GM20000 (cell line): ENCODE data around the gene BCL7C.

Experiments
- DNase-seq: peaks from one replicate; pipeline ENCODE4 v3.0.0; 2012; ENCODE audit warnings: low spot score
- TF ChIP-seq, protein P1 (sequence below): IDR thresholded peaks from 2 replicates; pipeline ENCODE4 v1.5.1; 2012; ENCODE audit warnings: mild to moderate bottlenecking, control low read depth; ENCODE audit errors: extremely low read depth, missing control alignments

Gene BCL7C

DNA sequence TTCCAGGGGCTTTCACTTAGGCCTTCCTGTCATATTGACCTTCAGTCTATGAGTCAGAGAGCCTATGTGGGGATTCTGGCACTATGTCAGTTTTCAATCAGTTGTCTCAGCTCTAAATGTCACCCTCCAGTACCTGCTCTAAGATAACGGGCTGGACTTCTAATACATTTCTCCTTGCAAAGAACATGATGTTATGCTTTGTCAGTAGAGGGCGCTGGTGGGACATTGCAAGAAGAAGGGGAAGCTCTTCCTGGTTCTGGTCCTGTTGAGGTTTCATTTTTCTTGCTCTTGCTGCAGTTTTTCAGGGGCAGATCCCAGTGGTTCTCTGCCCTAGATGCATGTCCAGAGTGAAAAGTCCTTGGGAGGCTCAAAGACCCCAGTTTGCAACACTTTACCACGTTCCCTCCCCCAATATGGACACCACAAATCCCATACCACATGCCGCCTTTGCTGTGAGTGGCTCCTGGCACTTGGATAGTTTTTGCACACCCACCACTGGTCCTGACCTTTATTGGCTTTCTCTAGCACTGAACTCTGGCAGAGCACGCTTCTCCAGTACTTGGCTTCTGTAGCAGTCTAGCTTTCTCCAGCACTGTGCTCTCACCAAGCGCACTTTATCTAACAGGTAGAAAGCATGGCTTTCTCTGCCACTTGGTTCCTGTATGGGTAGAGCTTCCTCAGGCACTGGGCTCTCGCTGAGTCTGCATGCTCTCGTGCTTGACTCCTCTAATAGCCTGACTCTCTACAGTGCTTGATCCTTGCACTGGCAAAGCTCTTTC lies 49.0 kb downstream of the BCL7C start:
- peak; percentile 90 for DNase-seq
- TF ChIP-seq, protein P1, sequence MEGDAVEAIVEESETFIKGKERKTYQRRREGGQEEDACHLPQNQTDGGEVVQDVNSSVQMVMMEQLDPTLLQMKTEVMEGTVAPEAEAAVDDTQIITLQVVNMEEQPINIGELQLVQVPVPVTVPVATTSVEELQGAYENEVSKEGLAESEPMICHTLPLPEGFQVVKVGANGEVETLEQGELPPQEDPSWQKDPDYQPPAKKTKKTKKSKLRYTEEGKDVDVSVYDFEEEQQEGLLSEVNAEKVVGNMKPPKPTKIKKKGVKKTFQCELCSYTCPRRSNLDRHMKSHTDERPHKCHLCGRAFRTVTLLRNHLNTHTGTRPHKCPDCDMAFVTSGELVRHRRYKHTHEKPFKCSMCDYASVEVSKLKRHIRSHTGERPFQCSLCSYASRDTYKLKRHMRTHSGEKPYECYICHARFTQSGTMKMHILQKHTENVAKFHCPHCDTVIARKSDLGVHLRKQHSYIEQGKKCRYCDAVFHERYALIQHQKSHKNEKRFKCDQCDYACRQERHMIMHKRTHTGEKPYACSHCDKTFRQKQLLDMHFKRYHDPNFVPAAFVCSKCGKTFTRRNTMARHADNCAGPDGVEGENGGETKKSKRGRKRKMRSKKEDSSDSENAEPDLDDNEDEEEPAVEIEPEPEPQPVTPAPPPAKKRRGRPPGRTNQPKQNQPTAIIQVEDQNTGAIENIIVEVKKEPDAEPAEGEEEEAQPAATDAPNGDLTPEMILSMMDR: peak; percentile 66

DNA sequence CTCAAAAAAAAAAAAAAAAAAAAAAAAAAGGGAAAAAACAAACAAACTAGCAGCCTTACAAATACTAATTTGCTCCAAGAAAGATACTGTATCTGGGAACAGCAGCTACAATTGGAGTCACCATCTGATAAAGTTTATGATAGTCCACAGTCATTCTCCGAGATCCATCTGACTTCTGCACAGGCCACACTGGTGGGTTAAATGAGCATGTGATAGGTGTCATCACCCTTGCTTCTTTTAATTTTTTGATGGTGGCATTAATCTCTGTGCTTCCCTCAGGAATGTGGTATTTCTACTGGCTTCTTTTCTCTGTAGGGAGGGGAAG lies 49.6 kb downstream of the BCL7C start:
- DNase-seq: peak; percentile 5

DNA sequence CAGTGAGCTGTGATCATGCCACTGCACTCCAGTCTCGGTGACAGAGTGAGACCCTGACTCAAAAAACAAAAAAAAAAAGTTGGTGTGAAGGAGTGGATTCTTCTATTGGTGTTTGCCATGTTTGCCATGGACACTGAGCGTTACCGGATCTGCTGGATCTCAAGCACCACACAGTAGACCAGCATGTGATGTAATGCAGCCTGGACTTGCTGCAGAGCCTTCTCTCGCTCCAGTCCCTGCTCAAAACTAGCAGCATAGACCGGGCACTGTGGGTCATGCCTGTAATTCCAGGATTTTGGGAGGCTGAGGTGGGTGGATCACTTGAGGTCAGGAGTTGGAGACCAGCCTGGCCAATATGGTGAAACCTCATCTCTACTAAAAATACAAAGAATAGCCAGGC lies 50.4 kb downstream of the BCL7C start:
- TF ChIP-seq, protein P1: no peak
- no peak for DNase-seq

More for the DNA sequence above, 49.6 kb downstream of the BCL7C start:
- TF ChIP-seq, protein P1: no peak

DNA sequence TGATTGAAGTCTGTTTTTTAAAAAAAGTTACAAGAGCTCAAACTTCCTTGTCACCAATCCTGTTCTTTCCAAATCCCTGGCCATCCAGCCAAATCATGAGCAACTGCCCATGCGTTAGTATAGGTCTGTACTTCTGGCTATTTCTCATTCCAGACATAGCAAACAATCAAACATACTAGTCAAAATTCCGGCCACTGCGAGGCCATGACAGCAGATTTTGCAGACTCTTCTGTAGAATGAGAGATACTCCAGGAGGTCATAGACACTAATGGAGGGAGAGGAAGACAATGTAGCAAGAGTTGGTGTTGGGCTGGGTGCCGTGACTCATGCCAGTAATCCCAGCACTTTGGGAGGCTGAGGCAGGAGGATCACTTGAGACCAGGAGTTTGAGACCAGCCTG lies 50.9 kb downstream of the BCL7C start:
- TF ChIP-seq, protein P1: no peak
- DNase-seq: no peak

DNA sequence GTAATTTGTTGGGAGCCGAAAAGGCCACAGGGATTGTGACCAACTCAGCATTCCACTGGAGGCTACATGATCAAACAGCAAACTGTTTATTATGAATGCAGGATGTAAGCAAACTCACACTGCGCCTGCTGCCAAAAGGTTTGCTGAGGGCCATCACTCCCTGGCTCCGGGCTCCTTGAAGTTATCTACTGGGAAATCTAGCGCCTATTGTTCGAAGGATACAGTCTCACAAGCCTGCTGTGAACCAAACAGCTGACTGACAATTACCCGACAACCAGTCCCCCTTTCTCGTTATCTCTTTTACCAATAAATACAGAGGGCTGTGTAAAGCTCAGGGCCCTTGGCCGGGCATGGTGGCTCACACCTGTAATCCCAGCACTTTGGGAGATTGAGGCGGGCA lies 52.5 kb downstream of the BCL7C start:
- no peak for DNase-seq
- TF ChIP-seq, protein P1: no peak

DNA sequence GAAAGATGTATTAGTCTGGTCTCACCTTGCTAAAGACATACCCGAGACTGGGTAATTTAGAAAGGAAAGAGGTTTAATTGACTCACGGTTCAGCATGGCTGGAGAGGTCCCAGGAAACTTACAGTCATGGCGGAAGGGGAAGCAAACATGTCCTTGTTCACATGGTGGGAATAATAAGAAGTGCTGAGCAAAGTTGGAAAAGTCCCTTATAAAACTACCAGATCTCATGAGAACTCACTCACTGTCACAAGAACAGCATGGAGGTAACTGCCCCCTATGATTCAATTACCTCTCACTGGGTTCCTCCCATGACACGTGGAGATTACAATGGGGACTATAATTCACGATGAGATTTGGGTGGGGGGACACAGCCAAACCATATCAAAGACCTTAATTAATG lies 53.3 kb downstream of the BCL7C start:
- no peak for DNase-seq
- TF ChIP-seq, protein P1: no peak

DNA sequence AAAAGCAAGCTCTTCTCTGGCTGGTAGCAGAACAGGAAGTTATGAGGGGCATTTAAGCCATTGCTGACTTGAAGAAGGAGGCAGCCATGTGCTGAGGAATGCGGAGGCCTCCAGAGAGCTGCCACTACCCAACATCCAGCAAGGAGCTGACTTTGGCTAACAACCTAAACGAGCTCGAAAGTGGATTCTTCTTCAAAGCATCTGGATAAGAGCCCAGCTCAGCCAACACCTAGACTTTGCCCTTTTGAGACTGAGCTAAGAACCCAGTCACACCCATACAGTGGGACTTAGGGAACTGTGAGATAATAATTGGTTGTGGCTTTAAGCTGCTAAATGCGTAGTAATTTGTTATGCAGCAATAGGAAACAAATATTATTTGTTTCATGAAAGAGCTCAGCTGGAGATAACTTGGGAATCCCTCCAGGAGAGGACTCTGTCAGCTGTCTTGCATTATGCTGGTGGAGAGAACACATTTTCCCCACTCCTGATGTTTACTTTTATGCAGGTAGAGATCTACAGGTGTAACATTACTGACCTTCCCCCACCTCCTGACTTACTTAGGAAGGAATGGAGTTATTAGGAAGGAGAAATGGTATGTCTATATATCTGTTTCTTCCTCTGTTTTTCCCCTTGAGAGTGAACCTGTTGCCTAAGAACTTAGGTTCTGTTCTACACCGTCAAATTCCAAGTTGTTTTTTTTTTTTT lies 54.2 kb downstream of the BCL7C start:
- TF ChIP-seq, protein P1: no peak
- no peak for DNase-seq
